Neural cell (in vitro differentiated cells): Measurements from ENCODE around the gene HSDL2. TPM values are rescaled to one million over a fixed set of nuclear protein-coding genes. Genes with fewer than 3 reads are reported as not detected.

Experiments used
- H2AFZ ChIP-seq: fragments of 200-600, 300-800 bp; sonication (generic), shearing (Covaris generic); 2 replicates; pipeline ENCODE4 v1.6.0; 2014; ENCODE audit warnings: low read depth, mild to moderate bottlenecking, antibody characterized with exemption, low read length, moderate library complexity
- H3F3A ChIP-seq: fragments of 200-600 bp; shearing (Covaris generic); 2 replicates; pipeline ENCODE4 v1.6.1; 2016; ENCODE audit warnings: mild to moderate bottlenecking, moderate library complexity, mixed read lengths, antibody characterized with exemption, low read length; ENCODE audit not compliant: insufficient read depth, poor library complexity, severe bottlenecking
- H3K27ac ChIP-seq: fragments of 200-600, 300-800 bp; sonication (generic), shearing (Covaris generic); 2 replicates; pipeline ENCODE4 v1.5.1; 2014; ENCODE audit warnings: mild to moderate bottlenecking, low read length, moderate library complexity
- H3K27me3 ChIP-seq: fragments of 300-800, 200-600 bp; sonication (generic), shearing (Covaris generic); 2 replicates; pipeline ENCODE4 v1.6.0; 2014; ENCODE audit warnings: mild to moderate bottlenecking, low read depth, low read length, moderate library complexity; ENCODE audit not compliant: insufficient read depth
- H3K36me3 ChIP-seq: fragments of 300-800, 200-600 bp; sonication (generic), shearing (Covaris generic); 2 replicates; pipeline ENCODE4 v1.5.1; 2014; ENCODE audit warnings: mild to moderate bottlenecking, antibody characterized with exemption, low read length, moderate library complexity; ENCODE audit not compliant: insufficient read depth
- H3K4me2 ChIP-seq: fragments of 300-800, 200-600 bp; sonication (generic), shearing (Covaris generic); 2 replicates; pipeline ENCODE4 v1.6.0; 2014; ENCODE audit warnings: mild to moderate bottlenecking, low read length
- H3K4me3 ChIP-seq: fragments of 300-800, 200-600 bp; sonication (generic), shearing (Covaris generic); 2 replicates; pipeline ENCODE4 v1.5.1; 2014; ENCODE audit warnings: mild to moderate bottlenecking, low read length, moderate library complexity
- H3K79me2 ChIP-seq: fragments of 200-600 bp; shearing (Covaris generic); replicated peaks from 2 replicates; pipeline ENCODE4 v1.6.0; 2014; ENCODE audit warnings: mild to moderate bottlenecking, low read length, moderate library complexity; ENCODE audit not compliant: insufficient read depth
- H3K9ac ChIP-seq: fragments of 300-800, 200-600 bp; sonication (generic), shearing (Covaris generic); 2 replicates; pipeline ENCODE4 v1.6.1; 2016; ENCODE audit warnings: mild to moderate bottlenecking, low read length, mixed read lengths
- H3K9me2 ChIP-seq: fragments of 200-600 bp; shearing (Covaris generic); 2 replicates; pipeline ENCODE4 v1.6.1; 2016; ENCODE audit warnings: mild to moderate bottlenecking, low read length, mixed read lengths; ENCODE audit not compliant: insufficient read depth
- H3K9me3 ChIP-seq: fragments of 200-600, 300-800 bp; sonication (generic), shearing (Covaris generic); 2 replicates; pipeline ENCODE4 v1.6.1; 2016; ENCODE audit warnings: mild to moderate bottlenecking, mixed run types, low read length, moderate library complexity, mixed read lengths
- H4K20me1 ChIP-seq: fragments of 200-600 bp; shearing (Covaris generic); 2 replicates; pipeline ENCODE4 v1.6.1; 2016; ENCODE audit warnings: mild to moderate bottlenecking, mixed run types; ENCODE audit not compliant: insufficient read depth
- CTCF ChIP-seq: fragments of 450-650 bp; IDR thresholded peaks from 2 replicates; pipeline ENCODE4 v1.5.1; 2014; ENCODE audit warnings: antibody characterized with exemption, mild to moderate bottlenecking, moderate library complexity; ENCODE audit not compliant: poor library complexity, severe bottlenecking
- EP300 ChIP-seq: fragments of 450-650 bp; conservative IDR thresholded peaks from 2 replicates; pipeline ENCODE4 v1.6.1; 2014; ENCODE audit warnings: antibody characterized with exemption, mild to moderate bottlenecking, moderate library complexity; ENCODE audit not compliant: poor library complexity, severe bottlenecking
- EZH2 ChIP-seq: fragments of 200-600, 300-800 bp; shearing (Covaris generic), sonication (generic); IDR thresholded peaks from 2 replicates; pipeline ENCODE4 v1.6.1; 2014; ENCODE audit warnings: antibody characterized with exemption, low read length, borderline replicate concordance, mild to moderate bottlenecking; ENCODE audit not compliant: insufficient read depth, poor library complexity, severe bottlenecking
- MXI1 ChIP-seq: fragments of 450-650 bp; conservative IDR thresholded peaks from 2 replicates; pipeline ENCODE4 v1.6.1; 2014; ENCODE audit warnings: antibody characterized with exemption, mild to moderate bottlenecking; ENCODE audit not compliant: poor library complexity, severe bottlenecking
- POLR2AphosphoS5 ChIP-seq: IDR thresholded peaks from 2 replicates; pipeline ENCODE4 v1.6.1; 2012
- RAD21 ChIP-seq: fragments of 450-650 bp; conservative IDR thresholded peaks from 2 replicates; pipeline ENCODE4 v1.6.1; 2014; ENCODE audit warnings: antibody characterized with exemption, mild to moderate bottlenecking, moderate library complexity
- REST ChIP-seq: IDR thresholded peaks from 2 replicates; pipeline ENCODE4 v1.6.1; 2012; ENCODE audit warnings: borderline replicate concordance
- SMC3 ChIP-seq: fragments of 450-650 bp; conservative IDR thresholded peaks from 2 replicates; pipeline ENCODE4 v1.6.1; 2014; ENCODE audit warnings: antibody characterized with exemption, mild to moderate bottlenecking, moderate library complexity; ENCODE audit not compliant: poor library complexity
- TAF1 ChIP-seq: IDR thresholded peaks from 2 replicates; pipeline ENCODE4 v1.6.1; 2012; ENCODE audit warnings: low read depth
- polyA plus RNA-seq: library from polyadenylated mRNA; depleted of rRNA; stranded (reverse); fragments of >200 nt; gene quantifications from 2 replicates; pipeline ENCODE4 v1.2.3, GENCODE V29; 2014

HSDL2 gene
- polyA plus RNA-seq, 1 donor from 2014 or later, result 9.0 TPM

- Histone ChIP-seq H3K4me3 (no peak overlapping the region), H3K9ac (no peak overlapping the region), H3K4me2 (no peak overlapping the region), H3K27me3 (no peaks in the 10 kb centered on the region), H3K9me2 (no peaks in the 10 kb centered on the region), H3K36me3 (no peaks in the 10 kb centered on the region), H2AFZ (no peak overlapping the region), H4K20me1 (no peaks in the 10 kb centered on the region), H3K79me2 (no peaks in the 10 kb centered on the region), H3F3A (no peaks in the 10 kb centered on the region), H3K27ac (no peak overlapping the region), H3K9me3 (no peaks in the 10 kb centered on the region)
- TF ChIP-seq SMC3 (no peak), EP300 (no peak)
These were observed 4.3 kb downstream of the HSDL2 start for GRCh38 chr9:112384219-112384618.

- Histone ChIP-seq H2AFZ (no peak overlapping the region), H3K36me3 (no peaks in the 10 kb centered on the region), H3K9me3 (no peaks in the 10 kb centered on the region), H3K9ac (no peak overlapping the region), H4K20me1 (no peaks in the 10 kb centered on the region), H3F3A (no peaks in the 10 kb centered on the region), H3K27me3 (no peaks in the 10 kb centered on the region), H3K27ac (no peak overlapping the region), H3K4me2 (no peak overlapping the region), H3K4me3 (no peak overlapping the region), H3K9me2 (no peaks in the 10 kb centered on the region), H3K79me2 (no peaks in the 10 kb centered on the region)
- TF ChIP-seq EP300, result no peak
- TF ChIP-seq TAF1, result no peak
- TF ChIP-seq REST, result no peak
- TF ChIP-seq CTCF, result no peak
- TF ChIP-seq SMC3, result no peak
- no peak for TF ChIP-seq RAD21
- no peak for TF ChIP-seq POLR2AphosphoS5
- no peak for TF ChIP-seq MXI1
- TF ChIP-seq EZH2, result no peak
These were observed 4.8 kb downstream of the HSDL2 start for GRCh38 chr9:112384690-112385089.

- no peaks in the 10 kb centered on the region for H3F3A ChIP-seq
- no peak overlapping the region for H3K27ac ChIP-seq
- H3K9me3 ChIP-seq, result no peaks in the 10 kb centered on the region
- no peaks in the 10 kb centered on the region for H4K20me1 ChIP-seq
- no peak overlapping the region for H3K9ac ChIP-seq
- H3K9me2 ChIP-seq, result no peaks in the 10 kb centered on the region
- H3K79me2 ChIP-seq, result no peaks in the 10 kb centered on the region
- H3K4me2 ChIP-seq, result no peak overlapping the region
- H3K36me3 ChIP-seq, result no peaks in the 10 kb centered on the region
- H2AFZ ChIP-seq, result no peak overlapping the region
- H3K27me3 ChIP-seq, result no peaks in the 10 kb centered on the region
- TF ChIP-seq SMC3 (no peak), EP300 (no peak), CTCF (no peak), TAF1 (no peak), REST (no peak), RAD21 (no peak), EZH2 (no peak), POLR2AphosphoS5 (no peak), MXI1 (no peak)
- no peak overlapping the region for H3K4me3 ChIP-seq
These were observed 7.2 kb downstream of the HSDL2 start for GRCh38 chr9:112387115-112387514.
